Measurements from ENCODE around the gene PDSS1. TPM values are rescaled to one million over a fixed set of nuclear protein-coding genes. Genes with fewer than 3 reads are reported as not detected.
A peak's percentile ranks its signal among the peaks of the same experiment; 100 is the strongest.

PDSS1 gene
- total and polyA plus RNA-seq, 2 of the 13 experiments (the other 11 are each of a cell fraction or from before 2014, with no cell fraction given): 18.7 to 19.3 TPM

DNA sequence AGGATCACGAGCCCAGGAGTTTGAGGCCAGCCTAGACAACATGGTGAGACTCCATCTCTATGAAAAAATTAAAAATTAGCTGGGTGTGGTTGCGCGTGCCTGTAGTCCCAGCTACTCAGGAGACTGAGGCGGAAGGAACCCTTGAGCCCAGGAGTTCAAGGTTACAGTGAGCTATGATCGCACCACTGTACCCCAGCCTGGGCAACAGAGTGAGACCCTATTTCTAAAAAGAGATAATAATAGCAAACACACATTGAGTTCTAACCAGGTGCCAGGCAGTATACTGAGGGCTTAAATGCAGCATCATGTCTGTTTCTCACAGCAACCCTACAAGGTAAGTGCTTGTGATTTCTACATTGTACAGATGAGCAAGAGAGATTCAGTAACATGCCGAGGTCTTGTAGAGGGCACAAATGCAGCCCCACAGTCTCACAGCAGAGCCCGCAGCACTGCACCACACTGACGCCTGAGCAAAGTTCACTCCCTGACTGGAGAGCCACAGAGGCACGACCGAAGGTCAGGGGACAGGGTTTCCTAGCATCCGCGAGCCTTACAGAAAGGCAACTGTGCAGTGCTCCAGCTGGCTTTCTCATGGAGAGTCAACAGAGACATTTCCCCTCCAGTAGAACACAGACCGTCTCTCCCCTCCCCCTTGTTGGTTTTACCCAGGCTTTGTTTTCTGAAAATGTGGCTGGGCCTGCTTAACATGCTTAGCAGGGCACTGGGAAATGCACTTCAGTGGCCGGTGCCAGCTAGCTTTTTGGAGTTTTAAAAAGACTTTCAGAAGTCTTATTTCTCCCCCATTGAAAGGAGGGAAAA lies 36.5 kb downstream of the PDSS1 start (continued):
- TF ChIP-seq, protein P1, sequence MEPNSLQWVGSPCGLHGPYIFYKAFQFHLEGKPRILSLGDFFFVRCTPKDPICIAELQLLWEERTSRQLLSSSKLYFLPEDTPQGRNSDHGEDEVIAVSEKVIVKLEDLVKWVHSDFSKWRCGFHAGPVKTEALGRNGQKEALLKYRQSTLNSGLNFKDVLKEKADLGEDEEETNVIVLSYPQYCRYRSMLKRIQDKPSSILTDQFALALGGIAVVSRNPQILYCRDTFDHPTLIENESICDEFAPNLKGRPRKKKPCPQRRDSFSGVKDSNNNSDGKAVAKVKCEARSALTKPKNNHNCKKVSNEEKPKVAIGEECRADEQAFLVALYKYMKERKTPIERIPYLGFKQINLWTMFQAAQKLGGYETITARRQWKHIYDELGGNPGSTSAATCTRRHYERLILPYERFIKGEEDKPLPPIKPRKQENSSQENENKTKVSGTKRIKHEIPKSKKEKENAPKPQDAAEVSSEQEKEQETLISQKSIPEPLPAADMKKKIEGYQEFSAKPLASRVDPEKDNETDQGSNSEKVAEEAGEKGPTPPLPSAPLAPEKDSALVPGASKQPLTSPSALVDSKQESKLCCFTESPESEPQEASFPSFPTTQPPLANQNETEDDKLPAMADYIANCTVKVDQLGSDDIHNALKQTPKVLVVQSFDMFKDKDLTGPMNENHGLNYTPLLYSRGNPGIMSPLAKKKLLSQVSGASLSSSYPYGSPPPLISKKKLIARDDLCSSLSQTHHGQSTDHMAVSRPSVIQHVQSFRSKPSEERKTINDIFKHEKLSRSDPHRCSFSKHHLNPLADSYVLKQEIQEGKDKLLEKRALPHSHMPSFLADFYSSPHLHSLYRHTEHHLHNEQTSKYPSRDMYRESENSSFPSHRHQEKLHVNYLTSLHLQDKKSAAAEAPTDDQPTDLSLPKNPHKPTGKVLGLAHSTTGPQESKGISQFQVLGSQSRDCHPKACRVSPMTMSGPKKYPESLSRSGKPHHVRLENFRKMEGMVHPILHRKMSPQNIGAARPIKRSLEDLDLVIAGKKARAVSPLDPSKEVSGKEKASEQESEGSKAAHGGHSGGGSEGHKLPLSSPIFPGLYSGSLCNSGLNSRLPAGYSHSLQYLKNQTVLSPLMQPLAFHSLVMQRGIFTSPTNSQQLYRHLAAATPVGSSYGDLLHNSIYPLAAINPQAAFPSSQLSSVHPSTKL (CRISPR knock-in tag; IDR thresholded peaks at IDR 0.05): peak; percentile 86
- TF ChIP-seq CC2D1A (CRISPR knock-in tag; IDR thresholded peaks at IDR 0.05) (no peak), CHD2 (IDR thresholded peaks at IDR 0.05; ENCODE audit: low read depth, low read length) (peak; percentile 65; the same call in 1 of the 2 replicates), KMT2A (CRISPR knock-in tag; IDR thresholded peaks at IDR 0.05) (peak; percentile 53; the same call in 1 of the 2 replicates), ZBTB7A (CRISPR knock-in tag; IDR thresholded peaks at IDR 0.05) (no peak), ZNF788 (CRISPR knock-in tag; IDR thresholded peaks at IDR 0.05; ENCODE audit: borderline replicate concordance) (peak; percentile 74; the same call in 1 of the 2 replicates), ZNF337 (CRISPR knock-in tag; IDR thresholded peaks at IDR 0.05; ENCODE audit: borderline replicate concordance, low read depth) (peak; percentile 63; the same call in 1 of the 2 replicates), IRX3 (CRISPR knock-in tag; IDR thresholded peaks at IDR 0.05; ENCODE audit: borderline replicate concordance, low read depth) (no peak), ZBTB3 (CRISPR knock-in tag; IDR thresholded peaks at IDR 0.05; ENCODE audit: borderline replicate concordance, low read depth) (peak; percentile 98), ZNF879 (CRISPR knock-in tag; IDR thresholded peaks at IDR 0.05) (no peak), PHF8 (CRISPR knock-in tag; IDR thresholded peaks at IDR 0.05) (peak; percentile 29; the same call in 1 of the 2 replicates)
- TF ChIP-seq, protein P2, sequence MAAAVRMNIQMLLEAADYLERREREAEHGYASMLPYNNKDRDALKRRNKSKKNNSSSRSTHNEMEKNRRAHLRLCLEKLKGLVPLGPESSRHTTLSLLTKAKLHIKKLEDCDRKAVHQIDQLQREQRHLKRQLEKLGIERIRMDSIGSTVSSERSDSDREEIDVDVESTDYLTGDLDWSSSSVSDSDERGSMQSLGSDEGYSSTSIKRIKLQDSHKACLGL (CRISPR knock-in tag; IDR thresholded peaks at IDR 0.05): peak; percentile 35; the same call in 1 of the 2 replicates
- TF ChIP-seq, protein P3, sequence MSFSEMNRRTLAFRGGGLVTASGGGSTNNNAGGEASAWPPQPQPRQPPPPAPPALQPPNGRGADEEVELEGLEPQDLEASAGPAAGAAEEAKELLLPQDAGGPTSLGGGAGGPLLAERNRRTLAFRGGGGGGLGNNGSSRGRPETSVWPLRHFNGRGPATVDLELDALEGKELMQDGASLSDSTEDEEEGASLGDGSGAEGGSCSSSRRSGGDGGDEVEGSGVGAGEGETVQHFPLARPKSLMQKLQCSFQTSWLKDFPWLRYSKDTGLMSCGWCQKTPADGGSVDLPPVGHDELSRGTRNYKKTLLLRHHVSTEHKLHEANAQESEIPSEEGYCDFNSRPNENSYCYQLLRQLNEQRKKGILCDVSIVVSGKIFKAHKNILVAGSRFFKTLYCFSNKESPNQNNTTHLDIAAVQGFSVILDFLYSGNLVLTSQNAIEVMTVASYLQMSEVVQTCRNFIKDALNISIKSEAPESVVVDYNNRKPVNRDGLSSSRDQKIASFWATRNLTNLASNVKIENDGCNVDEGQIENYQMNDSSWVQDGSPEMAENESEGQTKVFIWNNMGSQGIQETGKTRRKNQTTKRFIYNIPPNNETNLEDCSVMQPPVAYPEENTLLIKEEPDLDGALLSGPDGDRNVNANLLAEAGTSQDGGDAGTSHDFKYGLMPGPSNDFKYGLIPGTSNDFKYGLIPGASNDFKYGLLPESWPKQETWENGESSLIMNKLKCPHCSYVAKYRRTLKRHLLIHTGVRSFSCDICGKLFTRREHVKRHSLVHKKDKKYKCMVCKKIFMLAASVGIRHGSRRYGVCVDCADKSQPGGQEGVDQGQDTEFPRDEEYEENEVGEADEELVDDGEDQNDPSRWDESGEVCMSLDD (CRISPR knock-in tag; IDR thresholded peaks at IDR 0.05; ENCODE audit: borderline replicate concordance): no peak
- TF ChIP-seq, protein P4, sequence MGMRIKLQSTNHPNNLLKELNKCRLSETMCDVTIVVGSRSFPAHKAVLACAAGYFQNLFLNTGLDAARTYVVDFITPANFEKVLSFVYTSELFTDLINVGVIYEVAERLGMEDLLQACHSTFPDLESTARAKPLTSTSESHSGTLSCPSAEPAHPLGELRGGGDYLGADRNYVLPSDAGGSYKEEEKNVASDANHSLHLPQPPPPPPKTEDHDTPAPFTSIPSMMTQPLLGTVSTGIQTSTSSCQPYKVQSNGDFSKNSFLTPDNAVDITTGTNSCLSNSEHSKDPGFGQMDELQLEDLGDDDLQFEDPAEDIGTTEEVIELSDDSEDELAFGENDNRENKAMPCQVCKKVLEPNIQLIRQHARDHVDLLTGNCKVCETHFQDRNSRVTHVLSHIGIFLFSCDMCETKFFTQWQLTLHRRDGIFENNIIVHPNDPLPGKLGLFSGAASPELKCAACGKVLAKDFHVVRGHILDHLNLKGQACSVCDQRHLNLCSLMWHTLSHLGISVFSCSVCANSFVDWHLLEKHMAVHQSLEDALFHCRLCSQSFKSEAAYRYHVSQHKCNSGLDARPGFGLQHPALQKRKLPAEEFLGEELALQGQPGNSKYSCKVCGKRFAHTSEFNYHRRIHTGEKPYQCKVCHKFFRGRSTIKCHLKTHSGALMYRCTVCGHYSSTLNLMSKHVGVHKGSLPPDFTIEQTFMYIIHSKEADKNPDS (CRISPR knock-in tag; IDR thresholded peaks at IDR 0.05): no peak
- TF ChIP-seq, protein P5, sequence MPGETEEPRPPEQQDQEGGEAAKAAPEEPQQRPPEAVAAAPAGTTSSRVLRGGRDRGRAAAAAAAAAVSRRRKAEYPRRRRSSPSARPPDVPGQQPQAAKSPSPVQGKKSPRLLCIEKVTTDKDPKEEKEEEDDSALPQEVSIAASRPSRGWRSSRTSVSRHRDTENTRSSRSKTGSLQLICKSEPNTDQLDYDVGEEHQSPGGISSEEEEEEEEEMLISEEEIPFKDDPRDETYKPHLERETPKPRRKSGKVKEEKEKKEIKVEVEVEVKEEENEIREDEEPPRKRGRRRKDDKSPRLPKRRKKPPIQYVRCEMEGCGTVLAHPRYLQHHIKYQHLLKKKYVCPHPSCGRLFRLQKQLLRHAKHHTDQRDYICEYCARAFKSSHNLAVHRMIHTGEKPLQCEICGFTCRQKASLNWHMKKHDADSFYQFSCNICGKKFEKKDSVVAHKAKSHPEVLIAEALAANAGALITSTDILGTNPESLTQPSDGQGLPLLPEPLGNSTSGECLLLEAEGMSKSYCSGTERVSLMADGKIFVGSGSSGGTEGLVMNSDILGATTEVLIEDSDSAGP (CRISPR knock-in tag; IDR thresholded peaks at IDR 0.05; ENCODE audit: borderline replicate concordance): peak; percentile 63
- TF ChIP-seq, protein P6, sequence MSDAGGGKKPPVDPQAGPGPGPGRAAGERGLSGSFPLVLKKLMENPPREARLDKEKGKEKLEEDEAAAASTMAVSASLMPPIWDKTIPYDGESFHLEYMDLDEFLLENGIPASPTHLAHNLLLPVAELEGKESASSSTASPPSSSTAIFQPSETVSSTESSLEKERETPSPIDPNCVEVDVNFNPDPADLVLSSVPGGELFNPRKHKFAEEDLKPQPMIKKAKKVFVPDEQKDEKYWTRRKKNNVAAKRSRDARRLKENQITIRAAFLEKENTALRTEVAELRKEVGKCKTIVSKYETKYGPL (CRISPR knock-in tag; IDR thresholded peaks at IDR 0.05): no peak

All from HepG2 (cell line).